ENCODE results near the gene SNX10.
A peak's percentile ranks its signal among the peaks of the same experiment; 100 is the strongest.

The SNX10 gene

GRCh38 chr7:26298472-26299058 lies 6.9 kb downstream of the SNX10 start:
- DNase-seq (ENCODE audit: low spot score) (no peak), FAIRE-seq (no peak)

GRCh38 chr7:26305090-26305868 lies 13.6 kb downstream of the SNX10 start:
- no peak for FAIRE-seq

GRCh38 chr7:26305869-26306665 lies 14.4 kb downstream of the SNX10 start:
- no peak for FAIRE-seq
- DNase-seq (ENCODE audit: low spot score), result no peak

More at GRCh38 chr7:26305090-26305868, 13.6 kb downstream of the SNX10 start:
- no peak for DNase-seq (ENCODE audit: low spot score)

- FAIRE-seq (no peak), DNase-seq (ENCODE audit: low spot score) (no peak)
Measured at GRCh38 chr7:26306790-26307189, 15.1 kb downstream of the SNX10 start.

DNA sequence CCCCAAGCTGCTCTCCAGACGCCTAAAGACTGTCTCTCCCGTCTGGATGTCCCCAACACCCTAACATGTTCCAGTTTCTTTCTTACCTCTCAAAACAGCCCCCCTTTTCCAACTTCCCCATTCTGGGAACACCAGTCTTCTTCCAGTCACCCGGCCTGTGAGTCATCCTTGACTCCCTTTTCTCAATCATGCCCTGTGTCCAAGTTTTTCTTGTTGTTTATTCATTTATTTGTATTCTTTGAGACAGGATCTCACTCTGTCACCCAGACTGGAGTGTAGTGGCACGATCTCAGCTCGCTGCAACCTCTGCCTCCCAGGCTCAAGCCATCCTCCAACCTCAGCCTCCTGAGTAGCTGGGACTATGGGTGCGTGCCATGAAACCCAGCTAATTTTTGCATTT lies 15.6 kb downstream of the SNX10 start:
- FAIRE-seq, result no peak
- peak; percentile 36 for DNase-seq (ENCODE audit: low spot score)

GRCh38 chr7:26307791-26308190 lies 16.1 kb downstream of the SNX10 start:
- DNase-seq (ENCODE audit: low spot score) (no peak), FAIRE-seq (no peak)

GRCh38 chr7:26308551-26308950 lies 16.9 kb downstream of the SNX10 start:
- FAIRE-seq (no peak), DNase-seq (ENCODE audit: low spot score) (no peak)

DNA sequence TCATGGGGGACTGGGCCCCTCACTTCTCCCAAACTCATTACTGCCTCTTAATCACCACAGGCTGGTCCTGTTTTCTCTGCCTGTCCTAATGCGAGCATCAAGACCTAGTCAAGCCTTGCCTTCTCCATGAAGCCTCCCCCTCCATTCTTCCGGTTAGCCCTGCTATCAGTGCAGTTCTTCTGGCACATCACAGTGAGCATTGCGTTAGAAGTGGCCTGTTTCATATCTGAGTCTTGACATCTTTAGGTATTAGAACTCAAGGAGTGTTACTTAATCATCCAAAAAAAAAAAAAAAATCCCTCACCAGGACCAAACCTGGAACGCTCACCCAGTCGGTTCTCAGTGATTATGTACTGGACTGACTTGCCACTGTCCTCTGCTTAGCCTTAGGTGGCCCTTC lies 17.4 kb downstream of the SNX10 start:
- FAIRE-seq, result no peak
- no peak for DNase-seq (ENCODE audit: low spot score)

GRCh38 chr7:26311798-26312197 lies 20.1 kb downstream of the SNX10 start:
- no peak for FAIRE-seq

GRCh38 chr7:26317211-26317610 lies 25.5 kb downstream of the SNX10 start:
- FAIRE-seq (no peak), DNase-seq (ENCODE audit: low spot score) (no peak)

More at GRCh38 chr7:26311798-26312197, 20.1 kb downstream of the SNX10 start:
- no peak for DNase-seq (ENCODE audit: low spot score)

DNA sequence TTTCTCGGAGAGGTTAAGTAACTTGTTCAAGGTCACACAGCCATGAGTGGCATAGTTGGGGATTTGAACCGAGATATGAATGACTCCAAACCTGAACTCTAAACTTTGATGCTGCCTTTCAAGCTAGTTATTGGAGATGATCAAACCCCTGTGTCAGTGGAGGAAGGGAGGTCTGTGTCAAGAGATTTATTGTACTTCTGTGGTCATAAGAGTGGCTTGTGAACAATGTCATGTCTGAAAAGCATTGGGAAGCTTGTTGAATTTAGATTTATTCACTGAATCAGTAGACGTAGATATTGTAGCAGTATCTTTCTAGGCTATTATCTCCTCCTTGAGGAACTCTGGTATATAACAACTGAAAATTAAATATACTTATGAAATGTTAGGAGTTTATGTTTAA lies 27.3 kb downstream of the SNX10 start:
- no peak for FAIRE-seq
- DNase-seq (ENCODE audit: low spot score), result no peak

DNA sequence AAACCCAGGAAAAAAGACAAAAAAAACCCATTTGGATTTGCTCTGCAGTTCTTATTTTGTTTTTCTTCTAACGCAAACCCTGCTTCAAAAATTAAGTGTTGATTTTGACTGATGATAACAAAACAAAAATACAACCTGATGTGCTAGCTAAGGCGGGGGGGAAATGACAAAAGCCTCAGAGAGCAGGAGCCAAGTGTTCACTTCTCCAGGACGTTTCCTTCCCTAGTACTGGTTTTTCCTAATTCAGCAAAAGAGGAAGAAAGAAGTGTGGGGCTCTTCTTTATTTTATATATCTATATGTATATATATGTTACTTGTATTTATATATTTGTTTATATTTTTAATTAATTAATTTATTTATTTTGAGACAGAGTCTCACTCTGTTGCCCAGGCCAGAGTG lies 28.0 kb downstream of the SNX10 start:
- FAIRE-seq (no peak), DNase-seq (ENCODE audit: low spot score) (no peak)

- FAIRE-seq, result peak; percentile 73
- DNase-seq (ENCODE audit: low spot score), result no peak
Measured at GRCh38 chr7:26320878-26321277, 29.2 kb downstream of the SNX10 start.

- FAIRE-seq (no peak), DNase-seq (ENCODE audit: low spot score) (peak; percentile 54)
Measured at GRCh38 chr7:26321435-26321834, 29.8 kb downstream of the SNX10 start.

- DNase-seq (ENCODE audit: low spot score) (no peak), FAIRE-seq (no peak)
Measured at GRCh38 chr7:26326211-26326610, 34.5 kb downstream of the SNX10 start.

- DNase-seq (ENCODE audit: low spot score) (no peak), FAIRE-seq (no peak)
Measured at GRCh38 chr7:26328498-26329390, 37.1 kb downstream of the SNX10 start.

- DNase-seq (ENCODE audit: low spot score) (no peak), FAIRE-seq (peak; percentile 40)
Measured at GRCh38 chr7:26329520-26330255, 38.0 kb downstream of the SNX10 start.

DNA sequence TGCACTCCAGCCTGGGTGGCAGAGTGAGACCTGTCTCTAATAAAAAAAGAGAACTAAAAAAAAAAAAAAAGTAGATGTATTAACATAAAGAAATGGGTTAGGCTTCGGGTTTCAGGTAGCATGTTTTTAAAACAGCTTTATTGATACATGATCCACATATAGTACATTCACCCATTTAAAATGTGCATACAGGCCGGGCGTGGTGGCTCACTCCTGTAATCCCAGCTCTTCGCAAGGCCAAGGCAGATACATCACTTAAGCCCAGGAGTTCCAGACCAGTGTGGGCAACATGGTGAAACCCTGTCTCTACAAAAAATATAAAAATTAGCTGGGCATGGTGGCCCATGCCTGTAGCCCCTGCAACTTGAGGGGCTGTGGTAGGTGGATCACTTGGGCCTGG lies 39.5 kb downstream of the SNX10 start:
- DNase-seq (ENCODE audit: low spot score) (no peak), FAIRE-seq (no peak)

DNA sequence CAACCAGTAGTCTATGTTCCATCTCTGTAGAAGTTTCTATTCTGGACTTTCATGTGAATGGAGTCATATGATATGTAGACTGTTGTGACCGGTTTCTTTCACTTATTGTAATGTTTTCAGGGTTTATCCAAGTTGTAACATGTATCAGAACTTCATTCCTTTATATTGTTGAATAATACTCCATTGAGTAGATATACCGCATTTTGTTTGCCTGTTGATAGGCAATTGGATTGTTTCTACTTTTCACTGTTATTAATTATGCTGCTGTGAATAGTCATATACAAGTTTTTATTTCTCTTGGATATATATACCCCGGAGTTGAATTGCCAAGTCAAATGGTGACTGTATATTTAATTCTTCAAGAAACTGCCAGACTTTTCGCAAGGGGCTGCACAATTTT lies 40.1 kb downstream of the SNX10 start:
- FAIRE-seq, result no peak

DNA sequence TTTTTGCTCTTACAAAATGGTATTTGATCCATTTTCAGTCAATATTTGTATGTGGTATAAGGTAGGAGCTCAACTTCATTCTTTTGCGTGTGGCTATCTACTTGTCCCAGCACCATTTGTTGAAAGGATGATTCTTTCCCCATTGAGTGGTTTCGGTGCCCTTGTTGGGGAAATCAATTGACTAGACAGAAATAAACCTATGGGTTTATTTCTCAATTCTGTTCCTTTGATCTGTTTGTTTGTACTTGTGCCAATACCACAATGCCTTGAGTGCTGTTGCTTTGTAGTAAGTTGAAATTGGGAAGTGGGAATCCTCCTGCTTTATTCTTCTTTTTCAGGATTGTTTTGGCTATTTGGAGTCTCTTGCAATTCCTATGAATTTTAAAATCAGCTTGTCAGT lies 41.0 kb downstream of the SNX10 start:
- DNase-seq (ENCODE audit: low spot score) (no peak), FAIRE-seq (no peak)

More for the DNA sequence above, 40.1 kb downstream of the SNX10 start:
- no peak for DNase-seq (ENCODE audit: low spot score)

Measured in urothelium cell line (cell line).